Sigmoid colon (tissue), 7 donors: Measurements from ENCODE around the gene JAZF1. TPM values are rescaled to one million over a fixed set of nuclear protein-coding genes. Genes with fewer than 3 reads are reported as not detected.
"Not testable (repeated sequence)": the region's sequence is repeated elsewhere in the genome, so short reads cannot be mapped to it uniquely, and the experiment has no call there.

Experiments used
- DNase-seq: peaks from one replicate; pipeline ENCODE4 v3.0.0-alpha.2; 2019
- H3K27ac ChIP-seq, 4 donors: fragments of 200-600 bp; sonication (generic); one replicate each; pipeline ENCODE4 v1.5.1; 2016 to 2019; ENCODE audit warnings: mild to moderate bottlenecking in 1 of 4
- H3K27me3 ChIP-seq, 3 donors: fragments of 200-600 bp; sonication (generic); one replicate each; pipeline ENCODE4 v1.5.1; 2019; ENCODE audit warnings: mild to moderate bottlenecking in 1 of 3
- H3K36me3 ChIP-seq, 4 donors: fragments of 200-600 bp; sonication (generic); one replicate each; pipeline ENCODE4 v1.5.1; 2016 to 2019
- H3K4me1 ChIP-seq, 4 donors: fragments of 200-600 bp; sonication (generic); one replicate each; pipeline ENCODE4 v1.5.1; 2017 to 2019
- H3K4me3 ChIP-seq, 4 donors: fragments of 200-600 bp; sonication (generic); one replicate each; pipeline ENCODE4 v1.5.1; 2017 to 2019; ENCODE audit warnings: mild to moderate bottlenecking in 2 of 4, moderate library complexity in 1 of 4
- H3K9me3 ChIP-seq, 4 donors: fragments of 200-600 bp in 3 of 4; sonication (generic) in 3 of 4; one replicate each; pipeline versions ENCODE4 v1.5.1 to v1.6.1; 2013 to 2019
- CTCF ChIP-seq, 4 experiments: fragments of 450-650 bp in 3 of 4; fragments of 200-600 bp in 1 of 4; IDR thresholded peaks; one replicate each; pipeline ENCODE4 v1.5.1; 2016 to 2019; ENCODE audit warnings: antibody characterized with exemption in 4 of 4, mild to moderate bottlenecking in 3 of 4, moderate library complexity in 2 of 4
- EP300 ChIP-seq, 4 donors: sonication (generic); formaldehyde crosslinking; IDR thresholded peaks; one replicate each; pipeline ENCODE4 v1.6.1; 2017; ENCODE audit warnings: antibody characterized with exemption in 4 of 4
- POLR2A ChIP-seq, 2 donors: fragments of 450-650 bp; IDR thresholded peaks; one replicate each; pipeline ENCODE4 v1.6.1; 2016; ENCODE audit warnings: antibody characterized with exemption in 2 of 2, mild to moderate bottlenecking in 2 of 2, moderate library complexity in 2 of 2
- POLR2AphosphoS5 ChIP-seq, 4 donors: sonication (generic); formaldehyde crosslinking; IDR thresholded peaks; one replicate each; pipeline ENCODE4 v1.6.1; 2017; ENCODE audit warnings: antibody characterized with exemption in 4 of 4
- WGBS, 2 donors: extraction: QIAGEN DNeasy Blood & Tissue Kit; methylation state at CpG; one replicate each; pipeline ENCODE4 v1.1.7; 2013; 5-methylcytosine and 5-hydroxymethylcytosine counted together
- intact Hi-C: fragments of 100-400 bp; cut with DNase I; formaldehyde crosslinking; loops from one replicate; pipeline ENCODE4 v1.15.1; 2023
- polyA plus RNA-seq, 3 donors: library from polyadenylated mRNA; stranded (reverse); fragments of 200-250 nt; gene quantifications; one replicate each; pipeline ENCODE4 v1.2.3, GENCODE V29; 2013
- total RNA-seq, 4 donors: library from RNA; depleted of rRNA; stranded (reverse); fragments of >200 nt; gene quantifications; one replicate each; pipeline ENCODE4 v1.1.0, GENCODE V29; 2016
- donor health status: healthy with polysubstance abuse.
- donor health status: Bipolar disorder and iron deficiency.
- donor health status: healthy.

Gene JAZF1
- total and polyA plus RNA-seq, 7 donors, result 4.2 to 59.6 (median 46.4) TPM

- intact Hi-C loops, result loop anchor here (5.0 to 10.0 kb wide), 4 partner anchors 99 to 346 kb away; no protein-coding TSS in a partner anchor
- peaks cover 0 to 34% (median 15%) of the 10 kb centered on the region in 4 donors for H3K4me1 ChIP-seq
- WGBS, 2 donors, result 78 to 82% methylated on average over 4 of the region's 4 CpGs
- H3K27ac ChIP-seq, result no peak overlapping the region
- H3K27me3 ChIP-seq, result no peaks in the 10 kb centered on the region
- no peaks in the 10 kb centered on the region for H3K36me3 ChIP-seq
- no peaks in the 10 kb centered on the region for H3K9me3 ChIP-seq
- TF ChIP-seq POLR2AphosphoS5 (IDR thresholded peaks at IDR 0.05) (no peak), CTCF (IDR thresholded peaks at IDR 0.05) (no peak), POLR2A (IDR thresholded peaks at IDR 0.05) (no peak), EP300 (IDR thresholded peaks at IDR 0.05) (no peak)
- no peak overlapping the region for H3K4me3 ChIP-seq
- no peak for DNase-seq
Observed at GRCh38 chr7:27923642-27923980, 257.0 kb downstream of the JAZF1 start.

- Histone ChIP-seq H3K9me3 (no peaks in the 10 kb centered on the region), H3K36me3 (no peaks in the 10 kb centered on the region), H3K27ac (peak overlapping the region in 2 of 4 donors; percentile 27 to 28), H3K4me3 (no peak overlapping the region), H3K4me1 (peaks cover 0 to 39% (median 17%) of the 10 kb centered on the region in 4 donors), H3K27me3 (no peaks in the 10 kb centered on the region)
- no peak for DNase-seq
- WGBS, 2 donors, result 72 to 85% methylated on average over 14 of the region's 14 CpGs
- intact Hi-C loops, result loop anchor here (5.0 to 10.0 kb wide), 4 partner anchors 99 to 346 kb away; no protein-coding TSS in a partner anchor
- TF ChIP-seq POLR2AphosphoS5 (IDR thresholded peaks at IDR 0.05) (no peak), EP300 (IDR thresholded peaks at IDR 0.05) (no peak), POLR2A (IDR thresholded peaks at IDR 0.05) (no peak), CTCF (IDR thresholded peaks at IDR 0.05) (no peak)
Observed at GRCh38 chr7:27922907-27923641, 257.5 kb downstream of the JAZF1 start.

- WGBS, 2 donors, result 91 to 95% methylated on average over 8 of the region's 8 CpGs
- intact Hi-C loops, result loop anchor here (5.0 to 10.0 kb wide), 4 partner anchors 100 to 345 kb away; no protein-coding TSS in a partner anchor
- H3K36me3 ChIP-seq, H3K4me3 ChIP-seq, H3K27me3 ChIP-seq, DNase-seq, H3K9me3 ChIP-seq: not testable (repeated sequence)
- Histone ChIP-seq H3K4me1 (peaks cover 0 to 46% (median 21%) of the 10 kb centered on the region in 4 donors), H3K27ac (peak overlapping the region in 1 of 4 donors; percentile 27)
Observed at GRCh38 chr7:27922389-27922788, 258.2 kb downstream of the JAZF1 start.

- no peak for DNase-seq
- intact Hi-C loops, result loop anchor here (2.0 to 10.0 kb wide), 5 partner anchors 101 to 722 kb away; no protein-coding TSS in a partner anchor
- WGBS, 2 donors, result 37 to 51% methylated on average over 7 of the region's 7 CpGs
Observed at GRCh38 chr7:27921081-27921836, 259.3 kb downstream of the JAZF1 start.

More at GRCh38 chr7:27921081-27921836, 259.3 kb downstream of the JAZF1 start:
- no peaks in the 10 kb centered on the region for H3K27me3 ChIP-seq
- peaks cover 0 to 52% (median 24%) of the 10 kb centered on the region in 4 donors for H3K4me1 ChIP-seq
- peak overlapping the region in 1 of 4 donors; percentile 3 for H3K4me3 ChIP-seq
- H3K27ac ChIP-seq, result peak overlapping the region in 2 of 4 donors; percentile 17 to 41
- H3K36me3 ChIP-seq, result no peaks in the 10 kb centered on the region
- TF ChIP-seq POLR2AphosphoS5 (IDR thresholded peaks at IDR 0.05), result peak in 1 of 4 donors; percentile 30
- TF ChIP-seq EP300 (IDR thresholded peaks at IDR 0.05), result no peak
- peak; percentile 34 to 50 (median 38) for TF ChIP-seq CTCF (IDR thresholded peaks at IDR 0.05)
- no peak for TF ChIP-seq POLR2A (IDR thresholded peaks at IDR 0.05)
- no peaks in the 10 kb centered on the region for H3K9me3 ChIP-seq
